A673 (cell line): ENCODE data around the gene OBI1. TPM values are rescaled to one million over a fixed set of nuclear protein-coding genes. Genes with fewer than 3 reads are reported as not detected.

ENCODE experiments used
- BruUV-seq: library from RNA; stranded (reverse); fragments of 400-500 nt; replicated peaks from 2 replicates; lab custom pipeline; 2021; lab: Mats Ljungman, UMichigan
- CTCF ChIA-PET: fragments of 300-600 bp; sonication (Branson Sonifier 250); formaldehyde crosslinking; loops from one replicate; lab custom pipeline; 2022; ENCODE audit warnings: antibody characterized with exemption; lab: Charles Lee
- POLR2A ChIA-PET: fragments of 300-600 bp; sonication (Branson Sonifier 250); formaldehyde crosslinking; loops from one replicate; lab custom pipeline; 2022; ENCODE audit warnings: antibody characterized with exemption; ENCODE audit not compliant: low non-redundant PET; lab: Charles Lee
- DNase-seq: peaks from one replicate; pipeline ENCODE4 v3.0.0-alpha.2; 2015; ENCODE audit warnings: low spot score
- H3K27ac ChIP-seq: fragments of 200-600 bp; sonication (generic); 2 replicates; pipeline ENCODE4 v1.5.1; 2016; ENCODE audit warnings: mixed run types, low read depth, mild to moderate bottlenecking, mixed read lengths, antibody characterized with exemption, low read length; ENCODE audit not compliant: poor library complexity, severe bottlenecking
- H3K27me3 ChIP-seq: fragments of 200-600 bp; sonication (generic); replicated peaks from 2 replicates; pipeline ENCODE4 v1.6.1; 2017; ENCODE audit warnings: mixed run types, low read depth, mild to moderate bottlenecking, mixed read lengths, antibody characterized with exemption, low read length; ENCODE audit not compliant: insufficient read depth, poor library complexity
- H3K36me3 ChIP-seq: fragments of 200-600 bp; sonication (generic); 2 replicates; pipeline ENCODE4 v1.6.1; 2016; ENCODE audit warnings: mixed run types, mild to moderate bottlenecking, mixed read lengths, antibody characterized with exemption, low read length; ENCODE audit not compliant: insufficient read depth, poor library complexity, severe bottlenecking
- H3K4me1 ChIP-seq: fragments of 200-600 bp; sonication (generic); 2 replicates; pipeline ENCODE4 v1.6.1; 2017; ENCODE audit warnings: mixed run types, mild to moderate bottlenecking, mixed read lengths, antibody characterized with exemption, low read length; ENCODE audit not compliant: insufficient read depth, poor library complexity, severe bottlenecking
- H3K4me3 ChIP-seq: fragments of 200-600 bp; sonication (generic); 2 replicates; pipeline ENCODE4 v1.5.1; 2016; ENCODE audit warnings: low read depth, mixed run types, mild to moderate bottlenecking, mixed read lengths, low read length; ENCODE audit not compliant: poor library complexity, severe bottlenecking
- H3K9me3 ChIP-seq: fragments of 200-600 bp; sonication (generic); 2 replicates; pipeline ENCODE4 v1.6.1; 2016; ENCODE audit warnings: mixed run types, low read depth, mild to moderate bottlenecking, mixed read lengths, antibody characterized with exemption, low read length; ENCODE audit not compliant: poor library complexity, severe bottlenecking
- EZH2 ChIP-seq: fragments of 200-600 bp; sonication (generic); IDR thresholded peaks from 2 replicates; pipeline ENCODE4 v1.6.1; 2017; ENCODE audit warnings: borderline replicate concordance, low read depth, mild to moderate bottlenecking, mixed read lengths, antibody characterized with exemption, low read length; ENCODE audit not compliant: poor library complexity, severe bottlenecking
- intact Hi-C: fragments of 100-400 bp; cut with micrococcal nuclease; formaldehyde crosslinking; loops from one replicate; pipeline ENCODE4 v1.10.0; 2022; ENCODE audit not compliant: unreplicated experiment
- total RNA-seq: library from RNA; stranded (reverse); gene quantifications from 2 replicates; pipeline ENCODE4 v1.2.3, GENCODE V29; 2021
- TF ChIP-seq, protein P1 (sequence below): fragments of 300-800, 200-600 bp; sonication (generic); conservative IDR thresholded peaks from 2 replicates; pipeline ENCODE4 v1.5.1; 2017; ENCODE audit warnings: low read depth, mild to moderate bottlenecking, antibody characterized with exemption, low read length, moderate library complexity, mixed read lengths

The OBI1 gene
- total RNA-seq, 1 experiment from 2014 or later, result 24.2 TPM

DNA sequence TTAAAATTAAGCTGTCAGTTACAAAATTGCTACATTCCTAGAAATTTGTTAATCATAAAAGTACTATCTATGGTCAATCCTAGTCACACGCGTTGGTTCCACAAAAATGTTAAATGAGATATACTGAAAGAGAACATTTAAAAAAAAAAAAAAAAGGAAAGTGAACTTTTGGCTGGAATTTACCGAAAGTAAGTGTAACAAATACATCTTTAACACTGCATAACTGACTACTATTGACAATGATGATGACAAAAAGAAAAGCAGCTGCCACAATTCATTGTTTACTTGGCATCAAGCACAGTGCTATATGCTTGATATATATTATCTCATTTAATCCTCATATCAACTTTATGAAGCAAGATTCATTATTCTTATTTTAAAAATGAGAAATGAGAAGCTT lies 35.8 kb downstream of the OBI1 start:
- Histone ChIP-seq H3K27me3 (no peaks in the 10 kb centered on the region), H3K27ac (no peak overlapping the region), H3K36me3 (peaks cover 10% of the 10 kb centered on the region), H3K9me3 (no peaks in the 10 kb centered on the region), H3K4me1 (no peaks in the 10 kb centered on the region), H3K4me3 (no peak overlapping the region)
- ChIA-PET CTCF (no interaction called here), POLR2A (no interaction called here)
- no TSS peak for BruUV-seq
- intact Hi-C loops, result no loop called here
- no peak for DNase-seq
- TF ChIP-seq EZH2, result no peak
- TF ChIP-seq, protein P1, sequence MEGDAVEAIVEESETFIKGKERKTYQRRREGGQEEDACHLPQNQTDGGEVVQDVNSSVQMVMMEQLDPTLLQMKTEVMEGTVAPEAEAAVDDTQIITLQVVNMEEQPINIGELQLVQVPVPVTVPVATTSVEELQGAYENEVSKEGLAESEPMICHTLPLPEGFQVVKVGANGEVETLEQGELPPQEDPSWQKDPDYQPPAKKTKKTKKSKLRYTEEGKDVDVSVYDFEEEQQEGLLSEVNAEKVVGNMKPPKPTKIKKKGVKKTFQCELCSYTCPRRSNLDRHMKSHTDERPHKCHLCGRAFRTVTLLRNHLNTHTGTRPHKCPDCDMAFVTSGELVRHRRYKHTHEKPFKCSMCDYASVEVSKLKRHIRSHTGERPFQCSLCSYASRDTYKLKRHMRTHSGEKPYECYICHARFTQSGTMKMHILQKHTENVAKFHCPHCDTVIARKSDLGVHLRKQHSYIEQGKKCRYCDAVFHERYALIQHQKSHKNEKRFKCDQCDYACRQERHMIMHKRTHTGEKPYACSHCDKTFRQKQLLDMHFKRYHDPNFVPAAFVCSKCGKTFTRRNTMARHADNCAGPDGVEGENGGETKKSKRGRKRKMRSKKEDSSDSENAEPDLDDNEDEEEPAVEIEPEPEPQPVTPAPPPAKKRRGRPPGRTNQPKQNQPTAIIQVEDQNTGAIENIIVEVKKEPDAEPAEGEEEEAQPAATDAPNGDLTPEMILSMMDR, result no peak

DNA sequence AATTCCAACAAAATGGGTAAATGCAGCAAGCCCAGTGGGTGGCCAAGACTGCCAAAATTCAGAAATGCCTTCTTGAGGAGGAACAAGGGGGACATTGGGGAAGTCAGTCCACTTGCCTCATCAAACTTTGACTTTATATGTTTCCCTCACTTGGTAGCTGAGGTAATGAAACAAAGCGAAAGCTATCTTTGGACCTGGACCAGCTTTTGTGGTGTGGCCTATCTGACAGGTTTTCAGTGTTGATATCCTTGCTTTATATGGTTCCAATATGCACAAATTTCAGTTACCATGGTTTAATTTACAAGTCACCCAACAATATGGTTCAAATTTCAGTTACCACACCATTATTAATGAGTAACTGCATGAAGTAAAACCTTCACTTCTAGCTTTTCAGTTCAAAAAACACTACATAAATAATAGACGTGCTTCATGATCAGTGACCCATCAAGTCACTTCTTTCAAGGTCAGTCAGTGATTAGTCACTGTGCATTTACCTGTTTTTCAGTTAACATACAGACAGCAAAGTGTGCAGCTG lies 38.0 kb downstream of the OBI1 start:
- H3K4me3 ChIP-seq, result no peak overlapping the region
- H3K27ac ChIP-seq, result no peak overlapping the region
- H3K9me3 ChIP-seq, result no peaks in the 10 kb centered on the region
- BruUV-seq, result no TSS peak
- DNase-seq, result no peak
- no peaks in the 10 kb centered on the region for H3K4me1 ChIP-seq
- intact Hi-C loops, result no loop called here
- TF ChIP-seq, protein P1, result no peak
- no peak for TF ChIP-seq EZH2
- POLR2A ChIA-PET, result no interaction called here
- no peaks in the 10 kb centered on the region for H3K27me3 ChIP-seq
- H3K36me3 ChIP-seq, result peaks cover 21% of the 10 kb centered on the region
- CTCF ChIA-PET, result no interaction called here

DNA sequence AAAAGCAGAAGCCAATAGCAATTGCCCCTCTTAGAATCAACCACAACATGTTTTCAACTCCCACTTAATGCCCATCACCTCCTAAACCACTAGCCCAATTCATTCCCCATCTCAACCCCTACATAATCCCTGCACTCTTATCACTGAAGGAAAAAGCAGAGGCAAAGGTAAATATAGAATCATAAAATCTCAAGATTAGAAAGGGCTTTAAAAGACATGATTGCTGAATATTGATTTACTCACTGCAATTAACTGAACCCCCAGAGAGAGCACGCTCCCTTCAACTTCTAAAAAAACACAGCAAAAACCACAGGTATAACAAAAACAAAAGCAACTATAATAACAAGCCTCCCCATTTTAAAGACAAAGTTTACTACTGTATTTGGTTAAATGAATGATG lies 40.5 kb downstream of the OBI1 start:
- intact Hi-C loops, result no loop called here
- Histone ChIP-seq H3K4me3 (no peak overlapping the region), H3K36me3 (peaks cover 21% of the 10 kb centered on the region), H3K27me3 (no peaks in the 10 kb centered on the region), H3K4me1 (no peaks in the 10 kb centered on the region), H3K27ac (no peak overlapping the region), H3K9me3 (no peaks in the 10 kb centered on the region)
- ChIA-PET CTCF (no interaction called here), POLR2A (no interaction called here)
- DNase-seq, result no peak
- no TSS peak for BruUV-seq
- TF ChIP-seq, protein P1, result no peak
- no peak for TF ChIP-seq EZH2
